Nephron (organoid): Measurements from ENCODE around the gene HBE1.
A peak's percentile ranks its signal among the peaks of the same experiment; 100 is the strongest.

Experiments
- H3K27ac Mint-ChIP-seq, 3 experiments: 2 replicates each; pipeline ENCODE4 v1.8.0; 2020; ENCODE audit warnings: mixed read lengths in 3 of 3, mild to moderate bottlenecking in 2 of 3, moderate library complexity in 1 of 3
- H3K27me3 Mint-ChIP-seq: 2 replicates; pipeline ENCODE4 v1.8.0; 2021; ENCODE audit warnings: low read depth, mild to moderate bottlenecking, moderate library complexity, mixed read lengths
- H3K36me3 Mint-ChIP-seq: 2 replicates; pipeline ENCODE4 v1.8.0; 2020; ENCODE audit warnings: low read depth, mixed read lengths
- H3K4me1 Mint-ChIP-seq: 2 replicates; pipeline ENCODE4 v1.8.0; 2020; ENCODE audit warnings: mixed read lengths
- H3K4me3 Mint-ChIP-seq, 3 experiments: 2 replicates each; pipeline ENCODE4 v1.8.0; 2020; ENCODE audit warnings: mild to moderate bottlenecking in 3 of 3, mixed read lengths in 3 of 3, moderate library complexity in 2 of 3
- H3K9me3 Mint-ChIP-seq: 2 replicates; pipeline ENCODE4 v1.8.0; 2020; ENCODE audit warnings: mixed read lengths
- TF ChIP-seq, protein P1 (sequence below), 3 experiments: fragments of 200-600 bp; sonication (generic); IDR thresholded peaks; one replicate each; pipeline ENCODE4 v1.5.0; 2021; ENCODE audit warnings: antibody characterized with exemption in 3 of 3; ENCODE audit not compliant: unreplicated experiment in 3 of 3

The HBE1 gene

DNA sequence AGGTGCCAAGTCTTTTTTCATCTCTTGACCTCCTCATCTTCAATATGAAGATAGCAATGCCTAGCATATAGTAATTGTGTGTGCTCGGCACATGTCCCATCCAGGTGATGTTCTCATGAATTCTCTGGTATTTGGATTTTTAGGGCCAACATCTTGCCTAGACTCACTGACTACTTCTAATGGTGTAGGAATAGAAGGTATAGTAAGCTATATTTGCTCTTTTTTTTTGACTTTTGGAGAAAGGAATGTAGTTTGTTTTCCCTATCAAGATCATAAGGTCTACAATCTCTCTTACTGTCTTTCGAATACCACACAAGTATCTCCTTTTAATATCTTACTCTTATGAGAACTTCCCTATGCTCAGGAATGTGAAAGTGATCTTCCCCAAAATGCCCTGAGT is 38.6 kb downstream of the HBE1 start:
- H3K27ac Mint-ChIP-seq = no peak overlapping the region
- H3K36me3 Mint-ChIP-seq = no peaks in the 10 kb centered on the region
- TF ChIP-seq, protein P1, sequence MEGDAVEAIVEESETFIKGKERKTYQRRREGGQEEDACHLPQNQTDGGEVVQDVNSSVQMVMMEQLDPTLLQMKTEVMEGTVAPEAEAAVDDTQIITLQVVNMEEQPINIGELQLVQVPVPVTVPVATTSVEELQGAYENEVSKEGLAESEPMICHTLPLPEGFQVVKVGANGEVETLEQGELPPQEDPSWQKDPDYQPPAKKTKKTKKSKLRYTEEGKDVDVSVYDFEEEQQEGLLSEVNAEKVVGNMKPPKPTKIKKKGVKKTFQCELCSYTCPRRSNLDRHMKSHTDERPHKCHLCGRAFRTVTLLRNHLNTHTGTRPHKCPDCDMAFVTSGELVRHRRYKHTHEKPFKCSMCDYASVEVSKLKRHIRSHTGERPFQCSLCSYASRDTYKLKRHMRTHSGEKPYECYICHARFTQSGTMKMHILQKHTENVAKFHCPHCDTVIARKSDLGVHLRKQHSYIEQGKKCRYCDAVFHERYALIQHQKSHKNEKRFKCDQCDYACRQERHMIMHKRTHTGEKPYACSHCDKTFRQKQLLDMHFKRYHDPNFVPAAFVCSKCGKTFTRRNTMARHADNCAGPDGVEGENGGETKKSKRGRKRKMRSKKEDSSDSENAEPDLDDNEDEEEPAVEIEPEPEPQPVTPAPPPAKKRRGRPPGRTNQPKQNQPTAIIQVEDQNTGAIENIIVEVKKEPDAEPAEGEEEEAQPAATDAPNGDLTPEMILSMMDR (IDR thresholded peaks at IDR 0.05; ENCODE audit: unreplicated experiment in 3 of 3) = no peak
- H3K9me3 Mint-ChIP-seq = no peaks in the 10 kb centered on the region
- H3K27me3 Mint-ChIP-seq = peaks cover 6% of the 10 kb centered on the region
- no peak overlapping the region for H3K4me3 Mint-ChIP-seq
- no peaks in the 10 kb centered on the region for H3K4me1 Mint-ChIP-seq

DNA sequence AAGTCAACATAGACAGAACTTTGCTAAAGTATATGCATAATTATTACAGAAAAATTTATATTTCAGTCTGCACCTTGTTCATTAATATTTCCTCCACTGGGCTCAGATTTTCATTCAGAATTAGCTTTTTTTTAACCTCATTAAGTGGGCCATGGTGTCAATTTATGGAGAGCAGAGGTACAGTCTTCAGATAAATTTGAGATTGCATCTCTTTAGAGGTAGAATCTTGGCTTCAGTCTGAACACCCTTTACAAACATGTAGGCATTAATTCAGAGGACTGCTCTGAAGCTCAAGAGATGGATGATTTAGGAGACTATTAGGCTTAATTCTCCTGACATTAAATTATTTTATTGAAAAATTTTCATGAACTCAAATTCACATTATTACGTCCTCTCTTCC is 39.5 kb downstream of the HBE1 start:
- Mint-ChIP-seq H3K9me3 (no peaks in the 10 kb centered on the region), H3K27me3 (peaks cover 6% of the 10 kb centered on the region), H3K4me3 (no peak overlapping the region), H3K27ac (no peak overlapping the region), H3K36me3 (no peaks in the 10 kb centered on the region), H3K4me1 (no peaks in the 10 kb centered on the region)
- TF ChIP-seq, protein P1 (IDR thresholded peaks at IDR 0.05; ENCODE audit: unreplicated experiment in 3 of 3) = no peak

DNA sequence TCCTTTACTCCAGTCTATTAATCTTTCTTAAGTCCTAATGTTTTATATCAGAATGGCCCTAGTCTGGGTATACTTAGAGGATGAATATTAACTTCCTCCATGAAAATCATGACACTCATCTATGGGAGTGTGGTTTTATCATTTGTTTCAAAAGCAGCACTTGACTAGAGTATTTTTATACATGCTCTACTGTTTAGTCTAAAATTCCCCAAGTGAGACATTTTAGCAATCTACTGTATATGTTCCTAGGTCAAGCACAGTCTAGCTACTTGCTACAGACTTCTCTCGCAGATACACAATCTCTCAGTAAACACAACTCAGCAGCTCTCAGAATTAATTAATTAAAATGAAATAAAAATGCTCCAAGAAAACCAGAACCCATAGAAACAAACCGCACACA is 39.9 kb downstream of the HBE1 start:
- Mint-ChIP-seq H3K4me3 (no peak overlapping the region), H3K27me3 (peaks cover 6% of the 10 kb centered on the region), H3K27ac (no peak overlapping the region), H3K4me1 (no peaks in the 10 kb centered on the region), H3K9me3 (no peaks in the 10 kb centered on the region), H3K36me3 (no peaks in the 10 kb centered on the region)
- TF ChIP-seq, protein P1 (IDR thresholded peaks at IDR 0.05; ENCODE audit: unreplicated experiment in 3 of 3) = no peak

DNA sequence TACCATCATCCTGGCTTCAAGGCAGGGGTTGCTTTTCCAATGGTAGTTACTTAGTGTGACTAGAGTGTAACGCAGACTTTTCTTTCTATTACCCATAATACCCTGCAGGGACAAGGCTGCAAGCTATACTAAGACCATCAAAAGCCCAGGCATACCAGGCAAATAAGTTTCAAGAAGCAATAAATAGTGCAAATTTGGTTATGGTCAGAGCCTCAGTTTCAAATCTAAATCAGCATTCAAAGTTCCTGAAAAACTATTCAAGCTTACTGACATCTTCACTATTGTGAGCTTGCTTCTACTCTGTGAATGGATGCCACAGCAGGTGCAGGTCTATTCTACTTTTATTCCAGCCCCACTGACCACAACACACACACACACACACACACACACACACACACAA is 40.4 kb downstream of the HBE1 start:
- Mint-ChIP-seq H3K4me3 (no peak overlapping the region), H3K27me3 (peaks cover 5% of the 10 kb centered on the region), H3K4me1 (no peaks in the 10 kb centered on the region), H3K9me3 (no peaks in the 10 kb centered on the region), H3K27ac (no peak overlapping the region), H3K36me3 (no peaks in the 10 kb centered on the region)
- TF ChIP-seq, protein P1 (IDR thresholded peaks at IDR 0.05; ENCODE audit: unreplicated experiment in 3 of 3) = no peak

DNA sequence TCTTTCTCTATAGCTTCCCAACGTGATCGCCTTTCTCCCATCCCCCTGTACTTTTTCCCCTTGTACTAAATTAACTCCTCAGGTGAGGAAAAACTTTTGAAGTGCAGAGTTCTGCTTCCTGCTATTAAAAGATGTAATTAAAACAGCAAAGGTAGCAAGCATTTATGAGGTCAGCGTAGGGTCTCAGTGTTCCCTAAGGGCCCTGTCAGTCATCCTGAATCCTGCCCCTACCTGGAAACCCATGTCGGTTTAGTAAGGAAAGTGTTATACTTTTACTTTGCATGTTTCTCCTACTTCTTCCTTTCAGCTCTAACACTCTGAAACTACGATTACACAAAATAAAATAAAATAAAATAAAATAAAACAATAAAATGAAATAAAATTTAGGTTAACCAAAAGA is 41.6 kb downstream of the HBE1 start:
- Mint-ChIP-seq H3K27ac (peak overlapping the region in 1 of 3 experiments; percentile 9), H3K4me1 (no peaks in the 10 kb centered on the region), H3K27me3 (peaks cover 3% of the 10 kb centered on the region), H3K9me3 (no peaks in the 10 kb centered on the region), H3K36me3 (no peaks in the 10 kb centered on the region), H3K4me3 (no peak overlapping the region)
- TF ChIP-seq, protein P1 (IDR thresholded peaks at IDR 0.05; ENCODE audit: unreplicated experiment in 3 of 3) = no peak

DNA sequence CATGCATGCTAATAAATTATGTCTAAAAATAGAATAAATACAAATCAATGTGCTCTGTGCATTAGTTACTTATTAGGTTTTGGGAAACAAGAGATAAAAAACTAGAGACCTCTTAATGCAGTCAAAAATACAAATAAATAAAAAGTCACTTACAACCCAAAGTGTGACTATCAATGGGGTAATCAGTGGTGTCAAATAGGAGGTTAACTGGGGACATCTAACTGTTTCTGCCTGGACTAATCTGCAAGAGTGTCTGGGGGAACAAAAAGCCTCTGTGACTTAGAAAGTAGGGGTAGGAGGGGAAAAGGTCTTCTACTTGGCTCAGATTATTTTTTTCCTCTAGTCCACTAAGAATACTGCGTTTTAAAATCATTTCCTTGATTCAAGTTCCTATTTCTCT is 42.1 kb downstream of the HBE1 start:
- no peaks in the 10 kb centered on the region for H3K36me3 Mint-ChIP-seq
- H3K27me3 Mint-ChIP-seq = peaks cover 3% of the 10 kb centered on the region
- H3K9me3 Mint-ChIP-seq = no peaks in the 10 kb centered on the region
- no peak overlapping the region for H3K4me3 Mint-ChIP-seq
- TF ChIP-seq, protein P1 (IDR thresholded peaks at IDR 0.05; ENCODE audit: unreplicated experiment in 3 of 3) = no peak
- peak overlapping the region in 1 of 3 experiments; percentile 9 for H3K27ac Mint-ChIP-seq
- no peaks in the 10 kb centered on the region for H3K4me1 Mint-ChIP-seq
